GM12891 (cell line): ENCODE data around the gene TFAP2B.

ENCODE experiments used
- PAX5 ChIP-seq: IDR thresholded peaks from 2 replicates; pipeline ENCODE4 v1.6.1; 2011; ENCODE audit warnings: low read length, moderate library complexity, mild to moderate bottlenecking; ENCODE audit not compliant: insufficient read depth, severe bottlenecking
- POLR2A ChIP-seq: IDR thresholded peaks from 2 replicates; pipeline ENCODE4 v1.6.1; 2011; ENCODE audit warnings: low read depth, low read length, control low read depth
- POLR2AphosphoS5 ChIP-seq: IDR thresholded peaks from 2 replicates; pipeline ENCODE4 v1.6.1; 2011; ENCODE audit warnings: low read depth, low read length, control low read depth
- POU2F2 ChIP-seq: IDR thresholded peaks from 2 replicates; pipeline ENCODE4 v1.6.1; 2011; ENCODE audit warnings: low read depth, mild to moderate bottlenecking, control low read depth, low read length, moderate library complexity
- SPI1 ChIP-seq: IDR thresholded peaks from 2 replicates; pipeline ENCODE4 v1.6.1; 2011; ENCODE audit warnings: low read depth, low read length, control low read depth
- TAF1 ChIP-seq: IDR thresholded peaks from 2 replicates; pipeline ENCODE4 v1.6.1; 2011; ENCODE audit warnings: low read depth, low read length, control low read depth

DNA sequence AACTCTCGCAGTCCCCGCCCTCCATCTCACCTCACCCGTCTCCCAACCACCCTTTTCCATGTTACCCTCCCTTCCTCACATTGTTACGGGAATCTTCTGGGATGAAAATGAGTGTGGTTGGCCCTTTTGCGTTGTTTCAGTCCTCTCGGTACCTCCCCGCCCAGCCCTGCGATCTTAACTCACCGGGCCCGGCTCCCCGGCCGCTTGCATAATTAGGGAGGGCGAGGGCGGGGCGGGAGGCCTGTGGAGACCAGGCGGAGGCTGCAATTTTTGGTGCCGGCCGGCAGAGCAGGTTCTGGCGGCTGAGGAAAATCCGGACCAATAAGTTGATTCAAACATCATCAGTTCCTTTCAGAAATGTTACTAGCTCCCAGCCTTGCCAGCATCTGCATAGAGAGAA lies 25.2 kb downstream of the TFAP2B start:
- no peak for TF ChIP-seq POLR2AphosphoS5
- TF ChIP-seq POLR2A, result no peak
- TF ChIP-seq POU2F2, result no peak
- TF ChIP-seq TAF1, result no peak
- TF ChIP-seq SPI1, result no peak
- TF ChIP-seq PAX5, result no peak
